Measurements from ENCODE around the gene TMEM176A.
"Not testable (repeated sequence)": the region's sequence is repeated elsewhere in the genome, so short reads cannot be mapped to it uniquely, and the experiment has no call there.

Gene TMEM176A

DNA sequence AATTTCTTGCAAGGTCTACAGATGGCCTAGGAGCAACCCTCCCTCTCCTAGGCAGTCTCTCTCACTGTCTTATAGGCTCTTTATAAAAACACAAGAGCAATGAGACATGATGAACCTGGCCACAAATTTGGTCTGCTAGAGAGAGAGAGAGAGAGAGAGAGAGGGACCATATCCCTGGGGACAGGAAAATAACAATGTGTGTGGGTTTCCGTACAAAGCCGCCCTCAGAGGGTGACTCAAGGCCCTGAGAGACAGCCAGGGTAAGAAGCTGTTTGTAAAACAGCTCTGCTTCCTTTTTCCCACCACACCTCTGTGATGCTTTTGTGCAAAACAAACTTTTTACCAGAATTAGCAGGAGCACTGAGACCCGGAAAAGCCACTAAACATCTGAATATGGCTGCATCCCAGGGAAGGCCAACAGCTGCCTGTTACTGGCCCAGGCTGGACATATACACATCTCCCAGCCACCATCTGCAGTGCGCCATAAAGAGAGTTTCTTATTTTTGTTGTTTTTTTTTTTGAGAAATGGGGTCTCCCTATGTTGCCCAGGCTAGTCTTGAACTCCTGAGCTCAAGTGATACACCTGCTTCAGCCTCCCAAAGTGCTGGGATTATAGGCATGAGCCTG, 45.0 kb upstream of the TMEM176A start:
- no peaks in the 10 kb centered on the region for H3K4me1 ChIP-seq (ENCODE audit: control insufficient read depth in 1 of 2, insufficient read depth in 1 of 2, low read depth in 1 of 2, low read length in 1 of 2)
- no peak for TF ChIP-seq CTCF (IDR thresholded peaks at IDR 0.05)
- H3K36me3 ChIP-seq = no peaks in the 10 kb centered on the region
- no peak overlapping the region for H3K27ac ChIP-seq
- H3K9me3 ChIP-seq = no peaks in the 10 kb centered on the region
- no peak overlapping the region for H3K4me3 ChIP-seq (ENCODE audit: low read depth in 1 of 2, low read length in 1 of 2)
- peaks cover 6% of the 10 kb centered on the region for H3K27me3 ChIP-seq

DNA sequence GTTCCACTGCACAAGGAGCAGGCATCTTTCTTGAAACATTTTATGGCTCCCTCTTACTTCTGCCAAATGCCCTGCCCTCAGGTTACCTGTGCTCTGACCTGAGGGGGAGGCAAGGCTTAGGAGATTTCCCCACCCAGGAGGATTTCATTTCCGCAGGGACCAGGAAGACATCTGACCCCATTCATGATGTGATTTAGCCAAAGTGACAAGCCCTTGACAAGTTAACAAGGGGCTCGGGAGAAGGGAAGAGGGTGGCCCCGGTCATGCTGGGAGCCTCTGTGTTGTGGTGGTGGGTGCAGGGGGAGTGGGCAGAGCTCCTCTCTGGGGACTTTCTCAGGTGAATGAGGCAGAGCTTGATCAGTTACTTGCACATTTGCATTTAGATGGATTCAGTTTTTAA, 44.4 kb upstream of the TMEM176A start:
- TF ChIP-seq CTCF (IDR thresholded peaks at IDR 0.05) = no peak
- Histone ChIP-seq H3K4me3 (ENCODE audit: low read depth in 1 of 2, low read length in 1 of 2) (no peak overlapping the region), H3K4me1 (ENCODE audit: control insufficient read depth in 1 of 2, insufficient read depth in 1 of 2, low read depth in 1 of 2, low read length in 1 of 2) (no peaks in the 10 kb centered on the region), H3K27me3 (peaks cover 6% of the 10 kb centered on the region), H3K27ac (no peak overlapping the region), H3K9me3 (no peaks in the 10 kb centered on the region), H3K36me3 (no peaks in the 10 kb centered on the region)

DNA sequence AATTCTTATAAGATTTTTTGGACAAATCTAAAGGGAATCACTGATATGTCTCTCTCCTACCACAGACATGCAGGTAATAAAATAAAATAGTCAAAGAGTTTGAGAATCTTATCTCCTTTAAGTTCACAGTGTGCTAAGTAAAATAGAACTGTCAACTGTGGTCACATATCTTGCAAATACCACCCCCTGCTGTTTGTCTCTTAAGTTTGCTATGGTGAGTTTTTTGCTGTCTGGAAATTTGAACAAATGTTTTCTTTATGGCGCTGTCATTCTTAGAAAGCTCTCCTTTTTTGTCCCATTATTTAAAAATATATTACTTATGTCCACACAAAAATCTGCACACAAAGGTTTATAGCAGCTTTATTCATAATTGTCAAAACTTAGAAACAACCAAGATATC, 43.7 kb upstream of the TMEM176A start:
- Histone ChIP-seq H3K27me3 (peaks cover 6% of the 10 kb centered on the region), H3K4me3 (ENCODE audit: low read depth in 1 of 2, low read length in 1 of 2) (no peak overlapping the region), H3K4me1 (ENCODE audit: control insufficient read depth in 1 of 2, insufficient read depth in 1 of 2, low read depth in 1 of 2, low read length in 1 of 2) (no peaks in the 10 kb centered on the region), H3K27ac (no peak overlapping the region), H3K36me3 (no peaks in the 10 kb centered on the region), H3K9me3 (no peaks in the 10 kb centered on the region)
- no peak for TF ChIP-seq CTCF (IDR thresholded peaks at IDR 0.05)

DNA sequence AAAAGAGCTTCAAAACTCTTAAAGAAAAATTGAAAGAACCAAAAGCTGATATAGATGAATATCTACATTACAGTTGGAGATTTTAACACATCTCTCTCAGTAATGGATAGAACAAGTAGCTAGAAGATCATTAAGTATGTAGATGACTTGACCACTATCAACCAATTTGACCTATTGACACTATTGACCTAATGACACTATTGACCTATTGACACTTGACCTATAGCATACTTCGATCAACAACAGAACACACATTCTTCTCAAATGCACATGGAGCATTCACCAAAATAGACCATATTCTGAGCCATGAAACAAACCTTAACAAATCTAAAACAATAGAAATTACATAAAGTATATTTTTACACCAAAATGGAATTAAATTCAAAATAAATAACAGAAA, 41.1 kb upstream of the TMEM176A start:
- Histone ChIP-seq H3K36me3 (no peaks in the 10 kb centered on the region), H3K9me3 (no peaks in the 10 kb centered on the region), H3K27ac (no peak overlapping the region), H3K27me3 (no peaks in the 10 kb centered on the region), H3K4me1 (ENCODE audit: control insufficient read depth in 1 of 2, insufficient read depth in 1 of 2, low read depth in 1 of 2, low read length in 1 of 2) (no peaks in the 10 kb centered on the region), H3K4me3 (ENCODE audit: low read depth in 1 of 2, low read length in 1 of 2) (no peak overlapping the region)
- TF ChIP-seq CTCF (IDR thresholded peaks at IDR 0.05) = no peak

- no peak overlapping the region for H3K4me3 ChIP-seq (ENCODE audit: low read depth in 1 of 2, low read length in 1 of 2)
- no peaks in the 10 kb centered on the region for H3K36me3 ChIP-seq
- no peaks in the 10 kb centered on the region for H3K27me3 ChIP-seq
- no peak for TF ChIP-seq CTCF (IDR thresholded peaks at IDR 0.05)
- H3K4me1 ChIP-seq (ENCODE audit: control insufficient read depth in 1 of 2, insufficient read depth in 1 of 2, low read depth in 1 of 2, low read length in 1 of 2) = no peaks in the 10 kb centered on the region
- no peaks in the 10 kb centered on the region for H3K9me3 ChIP-seq
- no peak overlapping the region for H3K27ac ChIP-seq
Observed at GRCh38 chr7:150766334-150766709, 34.2 kb upstream of the TMEM176A start.

- no peak for TF ChIP-seq CTCF (IDR thresholded peaks at IDR 0.05)
- H3K4me3 ChIP-seq (ENCODE audit: low read depth in 1 of 2, low read length in 1 of 2) = no peak overlapping the region
Observed at GRCh38 chr7:150769768-150770167, 30.8 kb upstream of the TMEM176A start.

DNA sequence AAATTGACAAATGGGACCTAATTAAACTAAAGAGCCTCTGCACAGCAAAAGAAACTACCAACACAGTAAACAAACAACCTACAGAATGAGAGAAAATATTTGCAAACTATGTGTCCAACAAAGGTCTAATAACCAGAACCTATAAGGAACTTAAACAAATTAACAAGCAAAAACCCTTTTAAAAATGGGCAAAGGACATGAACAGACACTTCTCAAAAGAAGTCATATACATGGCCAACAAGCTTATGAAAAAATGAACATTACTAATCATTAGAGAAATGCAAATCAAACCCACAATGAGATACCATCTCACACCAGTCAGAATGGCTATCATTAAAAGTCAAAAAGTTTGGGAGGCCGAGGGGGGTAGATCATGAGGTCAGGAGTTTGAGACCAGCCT, 26.4 kb upstream of the TMEM176A start:
- not testable (repeated sequence) for H3K27me3 ChIP-seq; H3K27ac ChIP-seq; H3K9me3 ChIP-seq; H3K4me3 ChIP-seq (ENCODE audit: low read depth in 1 of 2, low read length in 1 of 2); H3K36me3 ChIP-seq; H3K4me1 ChIP-seq (ENCODE audit: control insufficient read depth in 1 of 2, insufficient read depth in 1 of 2, low read depth in 1 of 2, low read length in 1 of 2)

More at GRCh38 chr7:150769768-150770167, 30.8 kb upstream of the TMEM176A start:
- Histone ChIP-seq H3K27me3 (no peaks in the 10 kb centered on the region), H3K4me1 (ENCODE audit: control insufficient read depth in 1 of 2, insufficient read depth in 1 of 2, low read depth in 1 of 2, low read length in 1 of 2) (no peaks in the 10 kb centered on the region), H3K36me3 (no peaks in the 10 kb centered on the region), H3K9me3 (no peaks in the 10 kb centered on the region), H3K27ac (no peak overlapping the region)
